DOHH2 (cell line): ENCODE results near the gene GRPEL2.

Experiments used
- H3F3A ChIP-seq: fragments of 200-600 bp; sonication (generic), shearing (Covaris generic); 2 replicates; pipeline ENCODE4 v1.6.0; 2016; ENCODE audit warnings: antibody characterized with exemption, mild to moderate bottlenecking; ENCODE audit not compliant: control insufficient read depth, insufficient read depth
- H3K27ac ChIP-seq: fragments of 200-600 bp; sonication (generic); 2 replicates; pipeline ENCODE4 v1.5.1; 2014; ENCODE audit warnings: low read depth, mild to moderate bottlenecking, low read length, moderate library complexity
- H3K27me3 ChIP-seq: fragments of 200-600 bp; sonication (generic); 2 replicates; pipeline ENCODE4 v1.6.1; 2014; ENCODE audit warnings: mild to moderate bottlenecking, low read length, mixed read lengths; ENCODE audit not compliant: control insufficient read depth
- H3K36me3 ChIP-seq: fragments of 200-600 bp; sonication (generic); 2 replicates; pipeline ENCODE4 v1.6.1; 2014; ENCODE audit warnings: mild to moderate bottlenecking, low read length, moderate library complexity, mixed read lengths; ENCODE audit not compliant: control insufficient read depth
- H3K4me1 ChIP-seq: fragments of 200-600 bp; sonication (generic); 2 replicates; pipeline ENCODE4 v1.6.1; 2014; ENCODE audit warnings: mild to moderate bottlenecking, low read length, mixed read lengths; ENCODE audit not compliant: control insufficient read depth
- H3K4me2 ChIP-seq: fragments of 200-600 bp; sonication (generic); 2 replicates; pipeline ENCODE4 v1.6.0; 2014; ENCODE audit warnings: mild to moderate bottlenecking, low read length, moderate library complexity
- H3K4me3 ChIP-seq: fragments of 200-600 bp; sonication (generic); 2 replicates; pipeline ENCODE4 v1.5.1; 2014; ENCODE audit warnings: mild to moderate bottlenecking, low read length, mixed read lengths
- H3K79me2 ChIP-seq: fragments of 200-600 bp; sonication (generic); 2 replicates; pipeline ENCODE4 v1.6.1; 2014; ENCODE audit warnings: mild to moderate bottlenecking, low read length, mixed read lengths; ENCODE audit not compliant: control insufficient read depth
- H3K9me2 ChIP-seq: fragments of 200-600 bp; sonication (generic); replicated peaks from 2 replicates; pipeline ENCODE4 v1.6.1; 2014; ENCODE audit warnings: mild to moderate bottlenecking, low read length, mixed read lengths; ENCODE audit not compliant: control insufficient read depth
- H3K9me3 ChIP-seq: fragments of 200-600 bp; sonication (generic); 2 replicates; pipeline ENCODE4 v1.6.1; 2014; ENCODE audit warnings: antibody characterized with exemption, low read length, mixed read lengths; ENCODE audit not compliant: control insufficient read depth, insufficient read depth
- H4K20me1 ChIP-seq: fragments of 200-600 bp; sonication (generic); 2 replicates; pipeline ENCODE4 v1.6.0; 2014; ENCODE audit warnings: low read depth, mild to moderate bottlenecking, antibody characterized with exemption, low read length, moderate library complexity; ENCODE audit not compliant: control insufficient read depth, insufficient read depth
- CTCF ChIP-seq: fragments of 200-600 bp; sonication (generic); IDR thresholded peaks from one replicate; pipeline ENCODE4 v1.5.1; 2014; ENCODE audit warnings: antibody characterized with exemption, mild to moderate bottlenecking, low read depth, low read length; ENCODE audit not compliant: poor library complexity, severe bottlenecking
- EZH2phosphoT487 ChIP-seq: fragments of 200-600 bp; sonication (generic); IDR thresholded peaks from 2 replicates; pipeline ENCODE4 v1.6.1; 2017; ENCODE audit warnings: borderline replicate concordance, mild to moderate bottlenecking, antibody characterized with exemption, low read length, moderate library complexity, mixed read lengths

Gene GRPEL2

GRCh38 chr5:149399775-149400174 lies 54.5 kb downstream of the GRPEL2 start:
- no peak overlapping the region for H3K27ac ChIP-seq
- no peaks in the 10 kb centered on the region for H3K36me3 ChIP-seq
- no peak overlapping the region for H3K4me2 ChIP-seq
- TF ChIP-seq EZH2phosphoT487 (no peak), CTCF (no peak)
- no peaks in the 10 kb centered on the region for H3F3A ChIP-seq
- H3K9me3 ChIP-seq: no peaks in the 10 kb centered on the region
- H3K9me2 ChIP-seq: no peaks in the 10 kb centered on the region
- no peaks in the 10 kb centered on the region for H4K20me1 ChIP-seq
- no peak overlapping the region for H3K4me3 ChIP-seq
- H3K4me1 ChIP-seq: peaks cover 8% of the 10 kb centered on the region
- peaks cover 26% of the 10 kb centered on the region for H3K27me3 ChIP-seq
- H3K79me2 ChIP-seq: no peaks in the 10 kb centered on the region

- H3K79me2 ChIP-seq: no peaks in the 10 kb centered on the region
- no peaks in the 10 kb centered on the region for H3K36me3 ChIP-seq
Measured at GRCh38 chr5:149400304-149400703, 55.0 kb downstream of the GRPEL2 start.

GRCh38 chr5:149401051-149401450 lies 55.8 kb downstream of the GRPEL2 start:
- H3K9me3 ChIP-seq: no peaks in the 10 kb centered on the region
- peaks cover 8% of the 10 kb centered on the region for H3K4me1 ChIP-seq
- H3K4me2 ChIP-seq: no peak overlapping the region
- no peaks in the 10 kb centered on the region for H4K20me1 ChIP-seq
- peaks cover 21% of the 10 kb centered on the region for H3K27me3 ChIP-seq
- H3K9me2 ChIP-seq: no peaks in the 10 kb centered on the region
- no peak overlapping the region for H3K27ac ChIP-seq
- H3F3A ChIP-seq: no peaks in the 10 kb centered on the region
- H3K79me2 ChIP-seq: no peaks in the 10 kb centered on the region
- no peaks in the 10 kb centered on the region for H3K36me3 ChIP-seq
- no peak overlapping the region for H3K4me3 ChIP-seq
- TF ChIP-seq CTCF: no peak
- TF ChIP-seq EZH2phosphoT487: no peak

More at GRCh38 chr5:149400304-149400703, 55.0 kb downstream of the GRPEL2 start:
- Histone ChIP-seq H3F3A (no peaks in the 10 kb centered on the region), H3K9me2 (no peaks in the 10 kb centered on the region), H3K4me3 (no peak overlapping the region), H3K4me1 (peaks cover 8% of the 10 kb centered on the region), H4K20me1 (no peaks in the 10 kb centered on the region), H3K27me3 (peaks cover 22% of the 10 kb centered on the region), H3K27ac (no peak overlapping the region), H3K4me2 (no peak overlapping the region), H3K9me3 (no peaks in the 10 kb centered on the region)
- no peak for TF ChIP-seq CTCF
- no peak for TF ChIP-seq EZH2phosphoT487
